H1 (cell line): ENCODE measurements around the gene MCFD2.

Experiments
- ASH2L ChIP-seq: fragments of 200-600, 300-600 bp; sonication (generic); IDR thresholded peaks from one replicate; pipeline ENCODE4 v1.7.1; 2017; ENCODE audit warnings: low read length
- CTCF ChIP-seq, 3 experiments: IDR thresholded peaks; 1 replicate in 2 of 3; 2 replicates in 1 of 3; pipeline versions ENCODE4 v1.5.1 to v1.6.1; 2011; ENCODE audit warnings: low read length in 3 of 3, mild to moderate bottlenecking in 3 of 3, inconsistent platforms in 2 of 3, low read depth in 1 of 3, moderate library complexity in 1 of 3; ENCODE audit not compliant: insufficient read depth in 1 of 3; ENCODE audit errors: control extremely low read depth in 1 of 3
- FOSL1 ChIP-seq: IDR thresholded peaks from 2 replicates; pipeline ENCODE4 v1.6.1; 2011; ENCODE audit warnings: mild to moderate bottlenecking, low read depth, low read length, moderate library complexity; ENCODE audit not compliant: insufficient read depth
- KDM1A ChIP-seq: fragments of 200-600, 300-600 bp; sonication (generic); IDR thresholded peaks from 2 replicates; pipeline ENCODE4 v1.7.1; 2016; ENCODE audit warnings: mild to moderate bottlenecking, low read length, borderline replicate concordance
- SIRT6 ChIP-seq: IDR thresholded peaks from one replicate; pipeline ENCODE4 v1.7.1; 2012; ENCODE audit warnings: low read length, inconsistent platforms
- TEAD4 ChIP-seq: IDR thresholded peaks from 2 replicates; pipeline ENCODE4 v1.6.1; 2012; ENCODE audit warnings: low read depth, low read length, inconsistent platforms, mixed read lengths
- TF ChIP-seq, protein P1 (sequence below): IDR thresholded peaks from 2 replicates; pipeline ENCODE4 v1.6.1; 2012; ENCODE audit warnings: inconsistent platforms

DNA sequence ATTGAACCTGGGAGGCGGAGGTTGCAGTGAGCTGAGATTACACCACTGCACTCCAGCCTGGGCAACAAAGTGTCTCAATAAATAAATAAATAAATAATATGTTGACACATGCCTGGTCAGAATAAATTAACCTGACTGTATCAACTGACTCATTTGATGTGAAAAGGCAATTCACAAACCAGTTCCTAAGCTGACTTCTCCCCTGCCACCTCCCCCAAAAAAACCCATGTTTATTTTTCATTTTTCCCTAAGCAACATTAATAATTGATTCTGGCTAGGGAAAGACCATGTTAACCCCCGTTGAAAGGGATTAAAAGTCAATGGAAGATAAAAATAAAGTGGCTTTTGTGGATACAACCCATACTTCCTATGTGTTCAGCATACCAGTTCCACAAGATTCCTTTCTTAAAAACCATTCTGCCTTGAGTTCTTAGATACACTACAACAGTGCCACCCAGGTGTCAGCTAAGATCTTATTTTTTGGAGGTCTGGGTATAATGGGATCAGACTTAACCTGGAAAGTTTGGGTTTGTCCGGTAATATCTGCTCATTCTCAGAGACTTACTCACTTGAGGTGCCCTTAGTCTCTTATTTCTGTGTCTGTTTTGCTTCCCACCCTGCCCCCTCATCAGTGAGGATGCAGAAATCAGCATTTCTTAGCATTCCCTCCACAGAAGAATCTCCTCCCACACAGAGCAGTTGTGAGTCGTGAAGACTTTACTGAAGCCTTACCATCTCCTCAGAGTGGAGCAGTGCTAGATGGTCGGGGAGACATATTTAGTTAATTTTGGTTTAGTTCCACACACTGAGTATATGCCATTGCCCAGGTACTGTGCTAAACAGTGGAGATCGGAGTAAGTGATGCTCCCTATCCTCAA is 10.1 kb upstream of the MCFD2 start:
- no peak for TF ChIP-seq SIRT6
- no peak for TF ChIP-seq FOSL1
- TF ChIP-seq CTCF (IDR thresholded peaks at IDR 0.05; ENCODE audit: control extremely low read depth in 1 of 3, insufficient read depth in 1 of 3, low read depth in 1 of 3, low read length in 3 of 3), result no peak
- TF ChIP-seq ASH2L, result no peak
- TF ChIP-seq KDM1A, result no peak
- no peak for TF ChIP-seq TEAD4
- TF ChIP-seq, protein P1, sequence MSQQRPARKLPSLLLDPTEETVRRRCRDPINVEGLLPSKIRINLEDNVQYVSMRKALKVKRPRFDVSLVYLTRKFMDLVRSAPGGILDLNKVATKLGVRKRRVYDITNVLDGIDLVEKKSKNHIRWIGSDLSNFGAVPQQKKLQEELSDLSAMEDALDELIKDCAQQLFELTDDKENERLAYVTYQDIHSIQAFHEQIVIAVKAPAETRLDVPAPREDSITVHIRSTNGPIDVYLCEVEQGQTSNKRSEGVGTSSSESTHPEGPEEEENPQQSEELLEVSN, result no peak
